GM19397 (cell line): ENCODE data around the gene EXOC5.

Experiments
- ATAC-seq: cut with Tn5 transposase; IDR thresholded peaks from one replicate; pipeline ENCODE4 v1.9.1; 2021; ENCODE audit warnings: mild to moderate bottlenecking, moderate library complexity; ENCODE audit not compliant: unreplicated experiment

The EXOC5 gene

DNA sequence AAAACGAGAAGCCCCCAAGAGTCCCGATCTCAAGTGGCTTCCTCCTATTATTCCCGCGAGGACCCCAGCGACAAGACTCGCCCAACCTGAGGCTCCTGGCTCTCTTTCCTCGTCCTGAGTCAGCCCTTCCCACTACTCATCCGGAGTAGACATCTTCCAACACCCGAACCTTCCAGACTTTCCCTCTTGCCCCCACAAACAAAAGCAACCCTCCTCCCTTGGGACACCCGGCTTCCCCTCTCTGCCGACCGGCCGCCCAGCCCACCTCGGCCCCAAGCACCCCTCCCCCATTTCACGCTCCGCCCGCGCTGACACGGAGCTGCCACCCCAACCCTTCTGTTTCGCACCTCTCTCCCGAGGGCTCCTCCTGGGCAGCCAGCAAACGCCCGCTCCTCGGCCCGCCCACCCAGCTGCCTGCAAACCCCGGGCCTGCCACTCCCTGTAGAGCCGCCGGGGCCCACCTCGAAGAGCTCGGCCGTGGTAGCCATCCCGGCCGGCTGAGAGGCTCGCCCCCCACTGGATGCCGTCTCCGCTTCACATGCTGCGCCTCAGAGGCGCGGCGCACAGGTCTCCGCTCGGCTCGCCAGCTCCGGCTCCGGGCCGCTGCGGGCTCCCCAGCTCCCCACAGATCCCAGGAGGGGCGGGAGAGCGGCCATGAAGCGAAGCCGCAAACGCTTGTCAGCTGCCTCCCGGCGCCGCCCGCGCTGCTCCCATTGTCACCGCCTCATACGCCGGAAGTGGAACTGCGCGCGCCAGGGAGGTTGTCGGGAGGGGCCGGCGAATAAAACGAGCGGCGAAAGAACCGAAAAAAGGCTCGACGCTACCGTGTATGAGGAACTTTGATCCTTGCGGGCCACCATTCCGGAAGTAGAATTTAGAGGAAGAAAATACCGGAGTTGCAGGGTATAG is at the start of gene EXOC5, which contains the start of gene AP5M1:
Gene EXOC5 (minus strand): TSS at position 745 of the 909 bp plus-strand sequence. CDS start 257 bp downstream, at position 488.
Gene AP5M1 (plus strand): TSS at position 811 of the 909 bp plus-strand sequence. CDS start 344 bp downstream, outside the sequence.
- peak; percentile 94 for ATAC-seq

GRCh38 chr14:57317248-57317833 is 48.6 kb upstream of the EXOC5 start:
- peak; percentile 73 for ATAC-seq

DNA sequence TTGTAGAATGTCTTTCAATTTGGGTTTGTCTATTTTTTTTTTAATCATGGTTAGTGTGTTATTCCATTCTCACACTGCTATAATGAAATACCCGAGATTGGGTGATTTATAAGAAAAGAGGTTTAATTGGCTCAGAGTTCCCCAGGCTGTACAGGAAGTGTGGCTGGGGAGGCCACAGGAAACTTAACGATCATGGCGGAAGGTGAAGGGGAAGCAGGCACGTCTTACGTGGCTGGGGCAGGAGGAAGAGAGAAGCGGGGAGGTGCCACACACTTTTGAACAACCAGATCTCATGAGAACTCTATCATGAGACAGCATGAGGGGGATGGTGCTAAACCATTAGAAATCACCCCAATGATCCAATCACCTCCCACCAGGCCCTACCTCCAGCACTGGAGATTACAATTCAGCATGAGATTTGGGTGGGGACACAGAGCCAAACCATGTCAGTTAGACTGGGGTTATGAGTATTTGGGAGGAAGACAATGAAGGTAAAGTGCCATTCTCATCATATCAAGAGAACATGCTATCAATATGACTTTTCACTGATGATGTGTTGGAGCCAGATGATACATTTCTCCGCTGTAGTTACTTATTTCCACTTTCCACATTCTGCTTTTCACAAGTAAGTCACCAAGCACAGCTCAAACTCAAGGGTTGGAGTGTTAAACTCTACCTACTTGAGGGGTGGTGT is 45.8 kb upstream of the EXOC5 start:
- no peak for ATAC-seq

DNA sequence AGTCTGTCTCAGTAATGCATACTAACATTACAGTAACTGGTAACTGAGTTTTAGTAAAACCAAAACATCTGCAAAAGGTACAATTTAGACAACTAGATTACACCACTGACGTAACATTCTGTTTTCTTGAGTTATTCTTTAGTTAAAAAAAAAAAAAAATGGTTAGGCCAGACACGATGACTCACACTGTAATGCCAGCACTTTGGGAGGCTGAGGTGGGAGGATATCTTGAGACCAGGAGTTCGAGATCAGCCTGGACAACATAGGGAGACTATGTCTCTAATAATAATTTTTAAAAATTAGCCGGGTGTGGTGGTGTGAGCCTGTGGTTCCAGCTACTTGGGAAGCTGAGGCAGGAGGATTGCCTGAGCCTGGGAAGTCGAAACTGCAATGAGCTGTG is 34.2 kb upstream of the EXOC5 start:
- no peak for ATAC-seq

DNA sequence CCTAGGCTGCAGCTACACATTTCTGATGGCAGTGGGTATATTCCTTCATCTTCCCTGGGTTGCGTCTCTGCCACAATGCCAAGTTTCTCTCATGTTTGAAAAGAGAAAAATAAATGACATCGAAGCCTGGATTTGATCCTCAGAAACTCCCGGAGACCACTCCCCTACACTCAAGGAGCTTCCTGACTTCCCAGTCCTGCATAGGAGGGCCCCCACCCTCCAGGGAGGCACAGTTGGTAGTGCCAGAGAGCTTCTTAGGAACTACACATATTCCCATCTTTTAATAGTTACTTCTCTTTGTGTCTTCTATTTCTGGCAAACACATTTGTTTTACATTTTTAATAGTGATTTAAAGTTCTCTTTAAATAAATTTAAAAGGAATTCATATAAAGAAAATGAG is 30.8 kb upstream of the EXOC5 start:
- no peak for ATAC-seq

- ATAC-seq = no peak
Observed at GRCh38 chr14:57297852-57298251, 29.1 kb upstream of the EXOC5 start.

DNA sequence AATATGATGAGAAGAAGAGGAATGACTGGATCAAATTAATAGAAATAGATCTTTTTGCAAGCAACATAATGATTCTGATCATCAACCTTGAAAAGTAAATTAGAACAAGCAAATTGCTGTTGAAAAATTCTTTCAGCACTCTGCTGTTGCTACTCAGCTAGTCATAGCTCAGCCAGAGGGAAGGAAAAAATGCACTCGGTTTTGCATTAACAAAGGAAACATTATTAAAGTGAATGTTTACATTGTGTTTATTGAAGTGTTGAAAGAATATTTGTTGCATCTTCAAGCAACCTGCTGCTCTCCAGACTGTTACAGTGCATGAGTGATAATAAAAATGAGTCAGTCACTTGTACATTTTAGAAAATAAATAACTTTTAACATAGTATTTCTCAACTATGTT is 26.5 kb upstream of the EXOC5 start:
- no peak for ATAC-seq

DNA sequence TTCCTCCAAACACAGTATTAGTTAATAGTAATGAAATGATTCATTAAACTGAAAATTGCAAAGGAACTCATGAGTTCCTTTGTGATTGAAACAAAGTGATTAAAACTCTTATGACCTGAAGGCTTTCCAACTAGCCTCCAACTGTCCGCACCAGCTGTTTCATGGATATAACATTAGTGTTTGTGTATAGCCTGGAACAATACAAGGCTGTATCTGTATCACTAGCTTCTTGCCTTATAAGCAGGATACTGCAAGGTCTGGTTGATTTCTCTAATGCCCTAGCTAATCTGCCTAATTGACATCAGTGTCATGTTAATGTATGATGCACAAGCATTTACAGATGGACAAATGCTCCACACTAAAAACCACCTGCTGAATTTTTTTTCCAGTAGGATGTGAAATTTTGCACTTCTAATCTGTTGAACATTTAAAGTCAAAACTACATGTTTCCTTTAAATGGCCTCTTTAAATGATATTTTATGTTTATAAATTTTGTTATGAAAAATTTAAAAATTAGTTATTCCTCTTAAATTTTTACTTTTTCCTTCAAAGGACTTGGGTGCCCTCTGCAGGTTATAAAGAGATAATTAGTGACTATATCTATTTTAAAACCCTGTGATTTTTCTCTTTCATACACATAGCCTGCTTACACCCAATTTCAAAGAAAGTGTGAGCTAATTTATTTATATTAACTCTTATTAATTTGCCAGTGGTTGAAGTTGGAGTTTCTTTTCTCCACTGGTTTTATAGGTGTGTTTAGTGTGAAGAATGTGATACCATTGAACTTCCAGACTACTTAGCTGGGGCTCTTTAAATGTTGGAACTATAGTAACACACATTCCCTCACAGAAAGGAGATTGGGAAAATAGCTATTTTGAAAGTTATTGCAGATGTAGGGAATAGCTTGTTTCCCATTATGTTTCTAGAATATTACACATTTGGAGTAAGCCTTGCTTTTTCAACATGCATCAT is 25.4 kb upstream of the EXOC5 start:
- no peak for ATAC-seq

GRCh38 chr14:57291692-57292647 is 23.3 kb upstream of the EXOC5 start:
- ATAC-seq = no peak

GRCh38 chr14:57290751-57291150 is 22.0 kb upstream of the EXOC5 start:
- ATAC-seq = no peak

DNA sequence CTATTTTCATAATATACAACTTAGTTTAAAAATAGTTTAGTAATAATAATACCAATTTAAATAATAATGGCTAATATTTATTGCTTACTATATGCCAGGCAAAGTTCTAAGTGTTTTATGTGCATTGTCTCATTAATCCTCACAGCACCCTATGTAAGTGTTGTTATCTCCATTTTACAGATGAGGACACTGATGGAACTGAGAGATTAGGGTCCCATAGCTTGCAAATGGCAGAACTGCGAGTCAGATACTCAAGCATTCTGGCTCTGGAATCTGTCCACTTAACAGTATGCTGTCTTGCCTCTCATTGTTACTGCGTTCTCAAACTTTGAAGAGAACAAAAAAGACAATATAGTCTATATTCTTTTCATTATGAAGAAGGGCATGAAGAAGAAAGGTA is 19.0 kb upstream of the EXOC5 start:
- ATAC-seq = no peak

- no peak for ATAC-seq
Observed at GRCh38 chr14:57277062-57277461, 8.4 kb upstream of the EXOC5 start.

DNA sequence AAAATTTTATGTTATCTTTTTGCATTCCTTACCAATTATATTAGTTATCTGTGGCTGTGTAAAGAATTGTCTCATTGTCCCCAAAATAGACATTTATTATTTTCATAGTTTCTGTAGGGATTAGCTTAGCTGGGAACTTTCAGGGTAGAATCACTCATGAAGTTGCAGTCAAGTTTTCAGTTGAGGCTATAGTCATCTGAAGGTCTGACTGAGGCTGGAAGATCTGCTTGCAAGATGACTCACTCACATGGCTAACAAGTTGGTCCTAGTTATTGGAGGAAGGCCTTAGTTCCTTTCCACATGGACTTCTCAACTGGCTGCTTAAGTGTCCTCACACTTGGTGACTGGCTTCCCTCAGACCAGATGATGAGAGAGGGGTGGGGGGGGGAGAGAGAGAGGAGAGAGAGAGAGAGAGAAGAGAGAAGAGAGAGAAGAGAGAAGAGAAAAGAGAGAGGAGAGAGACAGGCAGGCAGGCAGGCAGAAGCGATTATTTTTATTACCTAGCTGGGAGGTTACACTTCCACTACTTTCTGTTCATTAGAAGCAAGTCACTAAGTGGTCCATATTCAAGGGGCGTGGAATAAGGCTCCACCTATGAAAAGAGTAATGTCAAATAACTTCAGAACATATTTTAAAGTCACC is 6.4 kb upstream of the EXOC5 start:
- no peak for ATAC-seq

- ATAC-seq = no peak
Observed at GRCh38 chr14:57274551-57274950, 5.8 kb upstream of the EXOC5 start.

- ATAC-seq = no peak
Observed at GRCh38 chr14:57273236-57273635, 4.5 kb upstream of the EXOC5 start.

DNA sequence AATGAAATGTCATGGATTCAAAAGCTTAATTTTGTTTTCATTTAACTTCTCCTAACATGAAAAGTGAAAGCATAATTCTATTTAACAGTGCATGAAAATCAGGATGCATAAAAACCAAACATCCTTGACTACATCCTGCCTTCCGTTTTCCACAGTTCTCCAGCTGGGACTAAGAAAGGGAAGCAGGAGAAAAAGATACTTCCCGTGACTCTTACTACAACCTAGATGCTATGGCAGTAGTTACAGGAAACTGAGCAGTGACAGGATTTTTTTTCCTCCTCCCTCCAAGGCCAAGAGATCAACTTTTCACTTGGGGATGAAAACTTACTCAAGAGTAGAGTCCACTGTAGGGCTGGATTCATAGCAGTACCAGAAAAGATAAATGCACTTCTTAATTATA is 2.6 kb downstream of the EXOC5 start:
- no peak for ATAC-seq

DNA sequence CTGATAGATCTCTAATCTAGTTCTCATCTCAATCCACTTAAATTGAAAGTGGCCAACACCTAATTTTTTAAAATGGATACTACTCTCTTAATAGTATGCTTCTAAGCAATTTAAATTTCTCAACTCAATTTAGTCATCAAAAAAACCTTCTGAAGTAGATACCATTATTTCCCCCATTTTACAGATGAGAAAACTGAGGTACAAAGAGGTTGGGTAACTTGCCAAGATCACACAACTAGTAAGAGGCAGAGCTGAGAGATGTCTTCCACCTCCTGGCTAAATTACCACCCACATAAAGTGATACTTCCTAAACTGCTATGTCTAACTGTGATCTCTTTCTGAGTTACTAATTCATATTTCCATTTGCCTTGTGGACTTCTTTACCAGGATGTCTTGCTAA is 6.6 kb downstream of the EXOC5 start:
- ATAC-seq = no peak

- no peak for ATAC-seq
Observed at GRCh38 chr14:57261604-57262003, 7.1 kb downstream of the EXOC5 start.

DNA sequence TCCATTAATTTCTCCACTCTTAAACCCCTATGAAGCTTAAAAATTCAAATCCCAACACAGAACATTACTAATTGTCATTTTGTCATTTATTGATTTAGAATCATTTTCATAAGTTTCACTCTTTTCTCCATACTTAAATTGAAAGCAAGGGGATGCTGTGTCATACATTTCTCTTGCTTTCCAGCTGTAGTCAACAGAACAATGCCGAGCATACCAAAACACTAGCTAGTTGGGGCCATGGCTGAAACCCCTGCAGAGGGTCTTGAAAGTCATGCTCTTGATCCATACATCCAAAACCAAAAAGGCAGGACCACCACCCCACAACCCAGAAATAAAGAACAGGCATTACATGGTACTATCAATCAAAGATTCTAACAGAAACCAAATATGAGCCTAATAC is 9.0 kb downstream of the EXOC5 start:
- ATAC-seq = no peak
